ENCODE results near the gene SEMA5A.

GRCh38 chr5:9551567-9552537 is 6.0 kb upstream of the SEMA5A start:
- TF ChIP-seq POLR2A (IDR thresholded peaks at IDR 0.05; ENCODE audit: low read depth, low read length) (no peak), TAF1 (IDR thresholded peaks at IDR 0.05; ENCODE audit: borderline replicate concordance, low read depth, low read length) (no peak)

All from GM12892 (cell line).